ENCODE measurements around the gene GALNT17. TPM values are rescaled to one million over a fixed set of nuclear protein-coding genes. Genes with fewer than 3 reads are reported as not detected.
A peak's percentile ranks its signal among the peaks of the same experiment; 100 is the strongest.

GALNT17 gene
- total RNA-seq, 1 donor: not detected

DNA sequence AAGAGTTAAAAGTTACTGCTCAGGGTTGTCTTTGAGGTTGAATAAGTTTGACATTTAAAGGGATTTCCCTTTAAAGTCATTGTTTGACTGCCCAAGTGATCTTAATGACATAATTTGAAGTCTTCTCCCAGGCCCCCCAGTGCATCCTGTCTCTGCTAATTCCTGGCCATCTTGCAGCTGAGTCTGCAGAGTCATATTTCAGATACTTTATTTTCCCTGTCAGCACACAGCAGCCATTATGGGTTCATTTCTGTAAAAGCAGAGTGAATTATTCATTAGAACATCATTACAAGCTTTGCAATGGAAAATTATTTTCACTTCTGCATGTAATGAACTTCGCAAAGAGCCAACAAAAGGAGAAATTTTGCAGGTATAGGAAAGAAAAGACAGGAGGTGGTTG, 536.6 kb downstream of the GALNT17 start:
- no peak for DNase-seq (ENCODE audit: low read depth)
- no peak overlapping the region for H3K4me3 ChIP-seq (ENCODE audit: low read depth, low read length)
- TF ChIP-seq, protein P1, sequence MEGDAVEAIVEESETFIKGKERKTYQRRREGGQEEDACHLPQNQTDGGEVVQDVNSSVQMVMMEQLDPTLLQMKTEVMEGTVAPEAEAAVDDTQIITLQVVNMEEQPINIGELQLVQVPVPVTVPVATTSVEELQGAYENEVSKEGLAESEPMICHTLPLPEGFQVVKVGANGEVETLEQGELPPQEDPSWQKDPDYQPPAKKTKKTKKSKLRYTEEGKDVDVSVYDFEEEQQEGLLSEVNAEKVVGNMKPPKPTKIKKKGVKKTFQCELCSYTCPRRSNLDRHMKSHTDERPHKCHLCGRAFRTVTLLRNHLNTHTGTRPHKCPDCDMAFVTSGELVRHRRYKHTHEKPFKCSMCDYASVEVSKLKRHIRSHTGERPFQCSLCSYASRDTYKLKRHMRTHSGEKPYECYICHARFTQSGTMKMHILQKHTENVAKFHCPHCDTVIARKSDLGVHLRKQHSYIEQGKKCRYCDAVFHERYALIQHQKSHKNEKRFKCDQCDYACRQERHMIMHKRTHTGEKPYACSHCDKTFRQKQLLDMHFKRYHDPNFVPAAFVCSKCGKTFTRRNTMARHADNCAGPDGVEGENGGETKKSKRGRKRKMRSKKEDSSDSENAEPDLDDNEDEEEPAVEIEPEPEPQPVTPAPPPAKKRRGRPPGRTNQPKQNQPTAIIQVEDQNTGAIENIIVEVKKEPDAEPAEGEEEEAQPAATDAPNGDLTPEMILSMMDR (IDR thresholded peaks at IDR 0.05; ENCODE audit: insufficient read depth, low read depth, low read length): no peak

DNA sequence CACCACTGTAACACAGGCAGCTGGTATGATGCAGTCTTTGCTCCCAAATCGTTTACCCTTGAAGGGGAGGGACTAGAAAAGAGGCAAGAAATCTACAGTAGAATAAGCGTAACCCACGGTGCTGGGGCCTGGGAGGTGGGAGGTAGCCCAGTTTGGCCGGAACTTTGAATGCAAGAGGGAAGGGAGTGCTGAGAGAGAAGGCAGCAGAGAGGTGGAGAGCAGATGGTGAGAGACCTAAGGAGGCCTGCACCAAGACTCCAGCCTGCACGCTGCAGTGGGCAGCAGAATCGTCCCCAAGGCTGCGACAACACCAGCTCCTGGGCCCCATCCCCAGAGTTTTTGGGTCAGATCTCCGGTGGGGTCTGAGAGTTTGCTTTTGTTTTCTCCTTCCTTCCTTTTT, 547.5 kb downstream of the GALNT17 start:
- no peak overlapping the region for H3K4me3 ChIP-seq (ENCODE audit: low read depth, low read length)
- DNase-seq (ENCODE audit: low read depth): no peak
- TF ChIP-seq, protein P1 (IDR thresholded peaks at IDR 0.05; ENCODE audit: insufficient read depth, low read depth, low read length): no peak

DNA sequence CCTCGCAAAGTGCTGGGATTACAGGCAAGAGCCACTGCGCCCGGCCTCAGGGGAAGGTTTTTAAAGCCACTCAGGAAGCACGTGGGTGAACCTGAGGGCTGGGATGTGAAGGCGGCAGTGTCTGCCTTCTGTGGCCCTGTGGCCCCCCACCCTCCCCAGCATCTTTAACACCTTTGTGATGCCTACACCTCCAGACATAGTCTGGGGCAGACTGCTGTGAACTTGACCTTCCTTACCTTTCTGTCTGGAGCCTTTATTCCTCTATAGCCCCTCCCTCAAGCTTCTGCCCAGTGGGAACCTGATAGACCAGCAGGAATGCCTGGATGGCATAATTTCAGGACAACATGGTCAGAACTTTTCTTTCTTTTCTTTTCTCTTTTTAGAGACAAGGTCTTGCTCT, 550.2 kb downstream of the GALNT17 start:
- TF ChIP-seq, protein P1 (IDR thresholded peaks at IDR 0.05; ENCODE audit: insufficient read depth, low read depth, low read length): no peak
- DNase-seq (ENCODE audit: low read depth): no peak
- H3K4me3 ChIP-seq (ENCODE audit: low read depth, low read length): no peak overlapping the region

DNA sequence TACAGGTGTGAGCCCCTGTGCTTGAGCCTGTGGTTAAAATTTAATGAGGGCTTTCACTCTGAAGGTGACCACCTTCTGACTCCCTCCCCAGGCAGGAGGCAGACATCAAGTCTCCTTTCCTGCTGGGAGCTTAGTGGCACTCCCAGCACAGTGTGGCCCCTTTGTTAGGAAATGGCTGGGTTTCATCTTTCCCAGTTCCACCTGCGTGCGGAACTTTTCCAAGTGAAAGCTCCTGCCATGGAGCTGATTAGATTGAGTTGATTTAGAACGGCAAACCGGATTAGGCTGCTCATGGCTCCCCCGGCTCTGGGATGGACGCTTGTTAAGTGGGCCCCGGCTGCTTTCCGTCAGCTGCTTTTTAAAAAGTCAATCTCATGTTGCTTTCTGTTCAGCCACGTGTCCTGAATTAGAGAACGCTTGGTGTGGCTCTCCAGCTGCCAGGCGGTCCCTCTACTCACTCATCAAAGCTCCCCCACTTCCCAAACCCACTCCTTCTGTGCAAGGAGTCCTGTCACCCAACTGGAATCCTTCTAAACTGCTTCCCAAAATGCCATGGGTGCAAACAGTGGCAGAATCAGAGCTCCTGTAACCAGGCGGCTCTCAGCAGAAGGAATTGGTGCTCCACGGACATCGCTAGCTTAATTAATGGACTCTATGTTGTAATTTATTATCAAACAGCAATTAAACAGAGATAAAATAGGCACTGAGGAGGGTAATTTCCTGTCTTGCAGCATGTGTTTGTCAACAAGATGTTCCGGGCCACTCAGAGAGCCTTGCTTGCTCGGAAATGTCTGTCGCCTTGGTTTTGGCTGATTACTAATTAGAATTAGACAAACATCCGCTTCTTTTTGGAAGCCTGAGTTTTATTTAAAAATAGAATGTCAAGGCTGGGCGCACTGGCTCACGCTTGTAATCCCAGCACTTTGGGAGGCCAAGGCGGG, 551.2 kb downstream of the GALNT17 start:
- TF ChIP-seq, protein P1 (IDR thresholded peaks at IDR 0.05; ENCODE audit: insufficient read depth, low read depth, low read length): no peak
- peak; percentile 3 for DNase-seq (ENCODE audit: low read depth)
- H3K4me3 ChIP-seq (ENCODE audit: low read depth, low read length): no peak overlapping the region

DNA sequence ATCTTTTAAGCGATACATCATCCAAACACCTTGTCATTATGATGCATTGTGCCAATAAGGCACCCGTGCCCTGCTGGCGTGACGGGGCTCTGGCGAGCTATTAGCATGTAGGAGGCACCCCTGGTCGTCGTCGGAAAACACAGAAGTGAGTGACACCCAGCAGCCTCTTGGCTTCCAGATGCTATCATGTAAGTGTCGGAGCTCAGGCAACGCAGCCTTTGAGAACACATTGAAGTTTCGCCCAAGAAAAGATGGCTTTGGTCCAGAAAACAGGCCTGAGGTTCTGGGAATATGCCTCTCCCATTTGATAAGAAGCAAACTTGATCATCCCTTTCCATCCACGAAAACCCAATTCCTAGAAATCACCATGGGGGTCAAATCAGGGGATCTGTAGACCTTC, 555.3 kb downstream of the GALNT17 start:
- no peak overlapping the region for H3K4me3 ChIP-seq (ENCODE audit: low read depth, low read length)
- TF ChIP-seq, protein P1 (IDR thresholded peaks at IDR 0.05; ENCODE audit: insufficient read depth, low read depth, low read length): no peak
- DNase-seq (ENCODE audit: low read depth): no peak

DNA sequence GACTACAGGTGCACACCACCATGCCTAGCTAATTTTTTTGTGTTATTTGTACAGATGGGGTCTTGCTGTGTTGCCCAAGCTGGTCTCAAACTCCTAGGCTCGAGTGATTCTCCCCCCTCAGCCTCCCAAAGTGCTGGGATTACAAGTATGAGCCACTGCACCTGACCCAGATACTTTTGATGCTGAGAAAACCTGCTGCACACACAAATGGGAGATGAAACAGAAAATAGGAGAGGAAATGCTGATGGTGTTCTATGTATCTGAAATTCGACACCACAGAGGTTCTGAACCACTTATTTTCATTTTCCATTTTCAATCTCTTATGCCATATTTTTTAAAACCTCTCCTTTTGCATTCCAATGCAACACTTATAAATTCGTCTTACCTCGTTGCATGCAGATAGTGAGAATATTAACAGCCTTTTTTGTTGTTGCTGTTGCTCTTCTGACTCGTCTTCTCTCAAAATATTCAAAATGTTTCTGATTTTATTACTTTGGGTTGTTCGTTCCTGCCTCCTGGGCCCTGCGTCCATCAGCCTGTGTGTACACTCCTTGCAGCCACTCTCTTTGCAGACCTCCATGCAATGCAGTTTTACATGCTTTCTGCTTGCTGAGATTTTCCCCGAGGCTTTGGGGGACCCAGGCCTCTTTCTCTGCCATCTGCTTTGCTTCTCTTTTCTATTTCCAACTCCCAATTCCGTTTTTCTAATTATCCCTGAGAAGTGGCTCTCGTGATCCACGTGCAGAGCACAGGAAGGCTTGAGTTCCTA, 556.1 kb downstream of the GALNT17 start:
- TF ChIP-seq, protein P1 (IDR thresholded peaks at IDR 0.05; ENCODE audit: insufficient read depth, low read depth, low read length): no peak
- DNase-seq (ENCODE audit: low read depth): no peak
- H3K4me3 ChIP-seq (ENCODE audit: low read depth, low read length): no peak overlapping the region

All from fibroblast of villous mesenchyme (primary cell).